GM12891 (cell line): Measurements from ENCODE around the gene EGFL8.
"Not testable (repeated sequence)": the region's sequence is repeated elsewhere in the genome, so short reads cannot be mapped to it uniquely, and the experiment has no call there.

ENCODE experiments used
- DNase-seq: peaks from one replicate; pipeline ENCODE4 v3.0.0; 2011; ENCODE audit warnings: low spot score; ENCODE audit not compliant: insufficient read length
- FAIRE-seq: peaks from 2 replicates; lab custom pipeline; 2011; peaks lifted over from hg19 to GRCh38; lab: Jason Lieb, UNC
- PAX5 ChIP-seq: IDR thresholded peaks from 2 replicates; pipeline ENCODE4 v1.6.1; 2011; ENCODE audit warnings: low read length, moderate library complexity, mild to moderate bottlenecking; ENCODE audit not compliant: insufficient read depth, severe bottlenecking
- POLR2A ChIP-seq: IDR thresholded peaks from 2 replicates; pipeline ENCODE4 v1.6.1; 2011; ENCODE audit warnings: low read depth, low read length, control low read depth
- POLR2AphosphoS5 ChIP-seq: IDR thresholded peaks from 2 replicates; pipeline ENCODE4 v1.6.1; 2011; ENCODE audit warnings: low read depth, low read length, control low read depth
- POU2F2 ChIP-seq: IDR thresholded peaks from 2 replicates; pipeline ENCODE4 v1.6.1; 2011; ENCODE audit warnings: low read depth, mild to moderate bottlenecking, control low read depth, low read length, moderate library complexity
- SPI1 ChIP-seq: IDR thresholded peaks from 2 replicates; pipeline ENCODE4 v1.6.1; 2011; ENCODE audit warnings: low read depth, low read length, control low read depth
- TAF1 ChIP-seq: IDR thresholded peaks from 2 replicates; pipeline ENCODE4 v1.6.1; 2011; ENCODE audit warnings: low read depth, low read length, control low read depth

Gene EGFL8

GRCh38 chr6:32128751-32129296 is 35.6 kb upstream of the EGFL8 start:
- TF ChIP-seq PAX5 (no peak), POLR2AphosphoS5 (no peak), POLR2A (no peak), POU2F2 (no peak), TAF1 (no peak), SPI1 (no peak)
- no peak for FAIRE-seq
- DNase-seq: no peak

GRCh38 chr6:32129297-32130088 is 34.9 kb upstream of the EGFL8 start:
- TF ChIP-seq POLR2A (no peak), TAF1 (no peak), POU2F2 (no peak), POLR2AphosphoS5 (no peak), PAX5 (no peak), SPI1 (no peak)
- no peak for DNase-seq
- FAIRE-seq: no peak

GRCh38 chr6:32131439-32131948 is 32.9 kb upstream of the EGFL8 start:
- DNase-seq (no peak), FAIRE-seq (no peak)
- TF ChIP-seq POU2F2 (no peak), TAF1 (no peak), PAX5 (no peak), POLR2AphosphoS5 (no peak), POLR2A (no peak), SPI1 (no peak)

- no peak for FAIRE-seq
- TF ChIP-seq PAX5 (no peak), POLR2AphosphoS5 (no peak), POU2F2 (no peak), POLR2A (no peak), SPI1 (no peak), TAF1 (no peak)
- no peak for DNase-seq
These were observed 32.3 kb upstream of the EGFL8 start for GRCh38 chr6:32132110-32132509.

GRCh38 chr6:32133786-32134185 is 30.6 kb upstream of the EGFL8 start:
- TF ChIP-seq POU2F2: no peak
- no peak for TF ChIP-seq TAF1
- no peak for TF ChIP-seq POLR2AphosphoS5
- no peak for TF ChIP-seq SPI1
- no peak for TF ChIP-seq PAX5
- no peak for TF ChIP-seq POLR2A
- FAIRE-seq (no peak), DNase-seq (no peak)

GRCh38 chr6:32137454-32137853 is 26.9 kb upstream of the EGFL8 start:
- TF ChIP-seq POLR2A (no peak), PAX5 (no peak), SPI1 (no peak), POU2F2 (no peak), TAF1 (no peak), POLR2AphosphoS5 (no peak)
- FAIRE-seq: no peak
- DNase-seq: no peak

GRCh38 chr6:32139590-32139989 is 24.8 kb upstream of the EGFL8 start:
- TF ChIP-seq SPI1 (no peak), POU2F2 (no peak), POLR2AphosphoS5 (no peak), TAF1 (no peak), POLR2A (no peak), PAX5 (no peak)

GRCh38 chr6:32140420-32141046 is 23.9 kb upstream of the EGFL8 start:
- FAIRE-seq (no peak), DNase-seq (no peak)
- TF ChIP-seq POLR2AphosphoS5 (no peak), POU2F2 (no peak), SPI1 (no peak), TAF1 (no peak), PAX5 (no peak), POLR2A (no peak)

More at GRCh38 chr6:32139590-32139989, 24.8 kb upstream of the EGFL8 start:
- FAIRE-seq (no peak), DNase-seq (no peak)

- not testable (repeated sequence) for FAIRE-seq, DNase-seq
These were observed 20.2 kb upstream of the EGFL8 start for GRCh38 chr6:32144238-32144637.

- DNase-seq (no peak), FAIRE-seq (no peak)
- TF ChIP-seq POLR2A: no peak
- TF ChIP-seq PAX5: no peak
- TF ChIP-seq SPI1: no peak
- no peak for TF ChIP-seq TAF1
- TF ChIP-seq POU2F2: no peak
- no peak for TF ChIP-seq POLR2AphosphoS5
These were observed 18.1 kb upstream of the EGFL8 start for GRCh38 chr6:32146287-32146686.

- TF ChIP-seq SPI1: no peak
- no peak for TF ChIP-seq POLR2AphosphoS5
- no peak for TF ChIP-seq TAF1
- TF ChIP-seq PAX5: no peak
- TF ChIP-seq POLR2A: no peak
- no peak for TF ChIP-seq POU2F2
- no peak for DNase-seq
- no peak for FAIRE-seq
These were observed 17.7 kb upstream of the EGFL8 start for GRCh38 chr6:32146687-32147086.
